Hepatocyte (in vitro differentiated cells): Measurements from ENCODE around the gene CHKB.

Source experiments
- EZH2 ChIP-seq: fragments of 200-600 bp; sonication (generic); IDR thresholded peaks from 2 replicates; pipeline ENCODE4 v1.6.1; 2016; ENCODE audit warnings: antibody characterized with exemption, mild to moderate bottlenecking, borderline replicate concordance
- EZH2phosphoT487 ChIP-seq: fragments of 200-600 bp; sonication (generic); IDR thresholded peaks from one replicate; pipeline ENCODE4 v1.6.1; 2018; ENCODE audit warnings: antibody characterized with exemption, mild to moderate bottlenecking, low read depth, moderate library complexity; ENCODE audit not compliant: unreplicated experiment, severe bottlenecking
- TF ChIP-seq, protein P1 (sequence below): fragments of 200-600 bp; sonication (generic); IDR thresholded peaks from 2 replicates; pipeline ENCODE4 v1.5.1; 2016; ENCODE audit warnings: antibody characterized with exemption, mild to moderate bottlenecking; ENCODE audit not compliant: poor library complexity

GRCh38 chr22:50626850-50627641 is 44.4 kb upstream of the CHKB start:
- TF ChIP-seq, protein P1, sequence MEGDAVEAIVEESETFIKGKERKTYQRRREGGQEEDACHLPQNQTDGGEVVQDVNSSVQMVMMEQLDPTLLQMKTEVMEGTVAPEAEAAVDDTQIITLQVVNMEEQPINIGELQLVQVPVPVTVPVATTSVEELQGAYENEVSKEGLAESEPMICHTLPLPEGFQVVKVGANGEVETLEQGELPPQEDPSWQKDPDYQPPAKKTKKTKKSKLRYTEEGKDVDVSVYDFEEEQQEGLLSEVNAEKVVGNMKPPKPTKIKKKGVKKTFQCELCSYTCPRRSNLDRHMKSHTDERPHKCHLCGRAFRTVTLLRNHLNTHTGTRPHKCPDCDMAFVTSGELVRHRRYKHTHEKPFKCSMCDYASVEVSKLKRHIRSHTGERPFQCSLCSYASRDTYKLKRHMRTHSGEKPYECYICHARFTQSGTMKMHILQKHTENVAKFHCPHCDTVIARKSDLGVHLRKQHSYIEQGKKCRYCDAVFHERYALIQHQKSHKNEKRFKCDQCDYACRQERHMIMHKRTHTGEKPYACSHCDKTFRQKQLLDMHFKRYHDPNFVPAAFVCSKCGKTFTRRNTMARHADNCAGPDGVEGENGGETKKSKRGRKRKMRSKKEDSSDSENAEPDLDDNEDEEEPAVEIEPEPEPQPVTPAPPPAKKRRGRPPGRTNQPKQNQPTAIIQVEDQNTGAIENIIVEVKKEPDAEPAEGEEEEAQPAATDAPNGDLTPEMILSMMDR, result no peak
- TF ChIP-seq EZH2 (no peak), EZH2phosphoT487 (no peak)
